ENCODE data around the gene HNRNPL.
"Not testable (repeated sequence)": the region's sequence is repeated elsewhere in the genome, so short reads cannot be mapped to it uniquely, and the experiment has no call there.

Gene HNRNPL

GRCh38 chr19:38849860-38850435, at the start of gene HNRNPL:
Gene HNRNPL, minus strand, starts transcription at chr19:38849986. Its CDS starts 20 bp downstream, at chr19:38849966.
- peak; percentile 100 for DNase-seq (ENCODE audit: low read depth, low spot score)

DNA sequence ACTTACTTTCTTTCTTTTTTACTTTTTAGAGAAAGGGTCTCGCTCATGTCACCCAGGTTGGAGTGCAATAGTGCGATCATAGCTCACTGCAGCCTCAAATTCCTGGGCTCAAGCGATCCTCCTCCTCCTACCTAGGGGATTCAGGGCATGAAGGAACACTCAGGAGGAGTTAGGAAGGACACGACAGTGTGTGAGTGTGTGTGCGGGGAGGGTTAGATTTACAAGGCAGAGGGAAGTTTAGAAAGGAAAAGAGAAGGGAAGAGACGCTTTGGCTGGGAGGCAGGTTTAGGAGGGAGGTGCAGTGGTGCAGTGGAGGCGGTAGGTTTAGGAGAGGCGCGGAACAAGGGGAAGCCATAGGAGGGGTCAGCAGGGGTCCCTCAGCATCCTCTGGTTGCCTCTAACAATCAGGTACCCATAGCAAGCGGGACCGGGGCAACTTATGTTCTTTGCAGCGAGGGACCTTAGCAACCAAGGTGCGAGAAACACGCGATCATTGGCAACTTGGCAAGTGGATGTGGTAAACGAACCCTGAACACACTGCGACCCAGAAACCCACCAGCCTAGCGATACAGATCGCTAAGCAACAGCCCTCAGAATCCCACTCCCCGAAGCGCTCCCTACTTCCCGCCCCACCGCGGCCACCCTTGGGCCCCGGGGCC, 49.1 kb upstream of the HNRNPL start:
- no peak for DNase-seq (ENCODE audit: low read depth, low spot score)

DNA sequence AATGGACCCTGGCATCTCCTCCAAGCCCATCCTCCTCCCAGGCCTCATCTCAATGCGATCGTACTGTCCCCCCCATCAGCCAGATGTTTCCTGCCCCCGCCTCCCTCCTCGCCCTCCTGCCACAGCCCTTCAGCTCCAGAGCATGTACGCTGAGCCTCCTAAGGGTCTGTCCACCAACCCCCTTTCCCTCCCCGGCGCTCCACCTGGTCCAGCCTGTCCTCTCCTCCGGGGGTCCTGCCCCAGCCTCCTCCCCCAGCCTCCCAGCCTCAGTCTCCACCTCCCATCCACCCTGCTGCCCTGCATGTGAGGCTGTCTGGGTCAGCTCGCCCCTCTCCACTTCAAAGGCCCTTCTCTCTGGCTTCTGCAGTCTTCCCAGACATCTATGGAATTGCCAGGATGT, 45.2 kb upstream of the HNRNPL start:
- DNase-seq (ENCODE audit: low read depth, low spot score), result no peak

- no peak for DNase-seq (ENCODE audit: low read depth, low spot score)
Observed at GRCh38 chr19:38893341-38893771, 43.6 kb upstream of the HNRNPL start.

GRCh38 chr19:38892841-38893240, 43.1 kb upstream of the HNRNPL start:
- DNase-seq (ENCODE audit: low read depth, low spot score), result no peak

DNA sequence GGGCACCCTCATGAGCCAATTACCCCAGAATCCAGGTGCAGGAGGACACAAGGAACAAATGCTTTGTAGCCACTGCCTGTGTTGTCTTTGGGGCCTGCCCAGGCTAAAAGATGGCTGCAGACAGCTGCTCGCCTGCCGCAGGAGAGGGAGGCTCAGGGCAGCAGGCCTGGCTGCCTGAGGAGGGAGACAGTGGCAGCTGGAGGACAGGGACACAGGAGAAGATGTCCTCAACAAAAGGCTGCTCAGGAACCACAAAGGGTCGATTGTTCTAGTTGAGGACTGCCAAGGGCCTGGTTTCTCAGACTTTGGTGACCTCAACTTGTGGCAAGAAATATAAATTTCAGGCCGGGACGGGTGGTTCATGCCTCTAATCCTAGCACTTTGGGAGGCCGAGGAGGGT, 42.0 kb upstream of the HNRNPL start:
- DNase-seq (ENCODE audit: low read depth, low spot score), result no peak

DNA sequence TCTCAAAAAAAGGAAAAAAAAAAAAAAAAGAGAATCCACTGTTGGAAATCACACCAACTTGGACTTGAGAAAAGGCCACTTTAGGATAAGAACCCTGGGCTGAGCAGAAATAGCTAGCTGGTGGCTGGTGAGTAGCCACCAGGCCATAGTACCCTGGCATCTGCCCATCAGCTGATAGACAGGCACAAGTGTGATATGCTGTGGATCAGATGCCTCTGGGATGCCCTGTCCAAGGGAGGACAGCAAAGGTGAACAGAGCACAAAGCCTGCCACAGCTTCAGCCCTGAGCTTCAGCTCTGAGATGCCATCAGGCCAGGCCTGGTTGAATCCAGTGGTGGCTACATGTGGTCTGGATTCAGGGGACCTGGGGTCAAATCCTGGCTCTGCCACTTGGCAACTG, 40.9 kb upstream of the HNRNPL start:
- no peak for DNase-seq (ENCODE audit: low read depth, low spot score)

DNA sequence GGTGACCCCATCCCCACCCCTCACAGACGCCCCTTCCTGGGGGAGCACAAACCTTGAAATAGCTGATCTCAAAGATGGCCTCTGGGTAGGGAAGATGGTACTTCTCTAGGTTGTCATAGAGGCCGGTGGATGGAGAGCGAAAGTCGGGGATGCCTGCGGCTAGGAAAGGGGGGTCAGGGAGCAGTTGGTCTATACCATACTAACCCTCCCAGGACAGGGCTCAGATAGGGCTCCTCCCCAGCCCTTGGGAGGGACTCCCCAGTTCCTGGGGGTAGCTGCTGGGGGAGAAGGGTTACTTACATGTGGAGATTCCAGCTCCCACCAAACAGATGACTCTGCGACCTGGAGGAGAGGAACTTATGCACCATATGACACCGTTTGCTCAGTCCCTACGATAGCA, 40.0 kb upstream of the HNRNPL start:
- no peak for DNase-seq (ENCODE audit: low read depth, low spot score)

GRCh38 chr19:38888876-38889275, 39.1 kb upstream of the HNRNPL start:
- DNase-seq (ENCODE audit: low read depth, low spot score), result no peak

- not testable (repeated sequence) for DNase-seq (ENCODE audit: low read depth, low spot score)
Observed at GRCh38 chr19:38884691-38885090, 34.9 kb upstream of the HNRNPL start.

- no peak for DNase-seq (ENCODE audit: low read depth, low spot score)
Observed at GRCh38 chr19:38883286-38883685, 33.5 kb upstream of the HNRNPL start.

- no peak for DNase-seq (ENCODE audit: low read depth, low spot score)
Observed at GRCh38 chr19:38880882-38881609, 31.3 kb upstream of the HNRNPL start.

DNA sequence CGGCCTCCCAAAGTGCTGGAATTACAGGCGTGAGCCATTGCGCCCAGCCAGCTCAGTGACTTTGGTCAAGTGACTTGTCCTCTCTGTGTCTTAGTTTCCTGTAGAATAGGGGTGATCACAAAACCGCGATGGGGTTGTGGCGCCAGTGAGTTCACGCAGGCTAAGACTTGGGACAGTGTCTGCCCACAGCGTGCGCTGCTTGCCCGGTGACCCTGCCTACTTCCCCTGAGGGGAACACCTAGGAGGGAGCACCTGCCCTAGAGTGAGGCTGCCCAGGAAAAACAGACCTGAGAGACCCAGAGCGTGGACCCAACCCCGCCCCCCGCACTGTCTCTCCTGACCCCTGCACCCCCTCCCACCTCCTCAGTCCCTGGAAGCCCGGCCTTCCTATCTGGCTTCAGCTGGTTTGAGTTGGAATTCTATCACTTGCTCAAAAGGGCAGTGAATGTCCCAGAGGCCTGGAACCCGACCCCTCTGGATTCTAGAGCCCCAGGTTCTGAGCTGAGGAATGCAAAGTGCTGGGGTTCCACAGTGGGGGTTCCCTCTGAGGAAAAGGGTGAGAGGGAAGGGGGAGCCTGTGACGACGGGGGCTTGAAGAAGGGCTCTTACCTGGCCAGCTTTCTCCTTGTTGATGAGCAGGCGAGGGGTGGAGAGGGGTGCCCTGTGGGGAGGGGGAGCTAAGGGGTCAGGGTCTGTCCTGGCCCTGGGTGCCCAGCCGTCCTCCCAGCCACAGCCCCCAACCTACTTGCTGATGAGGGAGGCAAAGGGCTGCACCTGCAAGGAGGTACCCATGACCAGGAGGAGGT, 30.5 kb upstream of the HNRNPL start:
- DNase-seq (ENCODE audit: low read depth, low spot score), result no peak

DNA sequence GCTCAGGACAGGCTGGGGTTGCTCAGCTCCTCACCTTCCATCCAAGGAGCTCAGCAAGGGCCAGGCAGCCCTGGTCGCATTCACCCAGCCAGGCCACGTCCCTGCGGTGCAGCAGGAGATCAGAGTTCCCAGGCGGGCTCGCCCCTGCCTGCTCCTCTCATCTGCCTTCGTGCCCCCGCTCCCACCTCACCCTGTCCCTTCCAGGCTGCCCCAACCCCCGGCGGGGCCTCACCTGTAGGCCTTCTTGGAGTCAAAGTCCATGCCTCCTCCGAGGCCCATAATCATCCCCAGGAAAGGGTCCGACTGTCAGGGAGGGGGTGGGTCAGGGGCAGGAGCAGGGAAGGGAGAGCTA, 29.6 kb upstream of the HNRNPL start:
- no peak for DNase-seq (ENCODE audit: low read depth, low spot score)

DNA sequence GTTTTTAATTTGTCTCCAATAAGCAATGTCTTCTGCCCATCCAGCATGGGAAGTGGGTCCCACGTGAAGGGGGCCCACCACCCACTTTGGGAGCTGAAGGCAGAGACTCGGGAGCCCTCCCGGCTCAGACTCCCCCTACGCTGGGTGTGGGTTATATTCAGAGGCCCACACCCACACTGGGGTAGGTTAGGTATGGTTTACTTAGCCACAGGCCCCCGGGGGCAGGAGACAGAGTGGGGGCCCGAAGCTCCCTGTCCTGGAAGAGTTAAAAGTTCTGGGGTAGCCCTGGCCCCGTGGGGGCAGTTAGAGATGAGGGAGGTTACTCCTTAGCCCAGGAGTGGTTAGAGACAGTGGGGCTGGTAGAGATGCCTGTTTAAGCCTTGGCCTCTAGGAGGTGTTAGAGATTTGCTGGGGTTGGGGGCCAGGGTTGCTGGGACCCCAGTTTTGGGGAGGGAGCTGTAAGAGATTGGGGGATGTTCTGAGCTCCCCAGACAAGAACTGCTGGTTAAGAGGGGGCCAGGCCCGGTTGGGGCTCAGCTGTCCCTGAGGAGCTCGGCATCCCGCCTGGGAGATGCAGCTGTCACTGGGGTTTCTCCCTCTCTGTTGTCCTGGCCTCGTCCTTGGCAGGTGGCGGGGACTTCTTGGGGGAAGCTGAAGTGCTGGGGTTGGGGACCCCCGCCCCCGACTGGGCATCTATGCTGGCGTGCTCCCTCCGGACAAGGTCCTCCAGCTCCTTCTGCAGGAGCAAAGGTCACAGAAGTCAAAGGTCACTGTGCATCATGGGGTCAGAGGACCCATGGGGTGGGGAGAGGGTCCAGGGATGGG, 29.0 kb upstream of the HNRNPL start:
- no peak for DNase-seq (ENCODE audit: low read depth, low spot score)

- DNase-seq (ENCODE audit: low read depth, low spot score), result no peak
Observed at GRCh38 chr19:38877781-38878574, 28.2 kb upstream of the HNRNPL start, which contains the start of gene RINL. Gene RINL, minus strand, starts transcription at chr19:38878275. Its CDS starts 1,533 bp downstream, at chr19:38876742.

GRCh38 chr19:38875656-38876395, 26.0 kb upstream of the HNRNPL start:
- no peak for DNase-seq (ENCODE audit: low read depth, low spot score)

- DNase-seq (ENCODE audit: low read depth, low spot score), result not testable (repeated sequence)
Observed at GRCh38 chr19:38873400-38873799, 23.6 kb upstream of the HNRNPL start.

GRCh38 chr19:38870612-38871011, 20.8 kb upstream of the HNRNPL start:
- DNase-seq (ENCODE audit: low read depth, low spot score), result no peak

All from brain pericyte (primary cell).